HepG2 (cell line): ENCODE measurements around the gene INTS14. TPM values are rescaled to one million over a fixed set of nuclear protein-coding genes. Genes with fewer than 3 reads are reported as not detected.

Experiments used
- ATAC-seq: fragments of 200-7000 bp; cut with Tn5 transposase; 3 replicates; pipeline ENCODE4 v1.9.1; 2020; ENCODE audit warnings: mild to moderate bottlenecking, moderate library complexity
- BruUV-seq: library from RNA; stranded (reverse); fragments of 400-500 nt; replicated peaks from 2 replicates; lab custom pipeline; 2021; lab: Mats Ljungman, UMichigan
- CTCF ChIA-PET: fragments of 300-600 bp; formaldehyde crosslinking; extraction: SDS; loops from one replicate; lab custom pipeline; 2021; ENCODE audit warnings: low total read pairs, inconsistent platforms, low intra/inter-chr PET ratio; lab: Yijun Ruan, JAX
- POLR2A ChIA-PET: fragments of 350-600 bp; sonication (Branson Sonifier 250); formaldehyde crosslinking; loops from one replicate; lab custom pipeline; 2020; ENCODE audit warnings: antibody characterized with exemption, inconsistent platforms; lab: Yijun Ruan, JAX
- DNase-seq: peaks from one replicate; pipeline ENCODE4 v3.0.0-alpha.2; 2015; ENCODE audit warnings: low spot score
- FAIRE-seq: peaks from 3 replicates; lab custom pipeline; 2011; peaks lifted over from hg19 to GRCh38; lab: Jason Lieb, UNC
- H2AFZ ChIP-seq: one replicate; pipeline ENCODE4 v1.6.1; 2011; ENCODE audit warnings: low read length, inconsistent platforms
- H3K27ac ChIP-seq: fragments of 300-600 bp; 3 replicates; pipeline ENCODE4 v1.8.0; 2011; ENCODE audit warnings: mixed run types, mild to moderate bottlenecking, mixed read lengths, low read length, inconsistent platforms; ENCODE audit not compliant: insufficient read depth; ENCODE audit errors: extremely low read length
- H3K27me3 ChIP-seq, 2 experiments: fragments of 200-600 bp in 1 of 2; 2 replicates in 1 of 2; 3 replicates in 1 of 2; pipeline versions ENCODE4 v1.6.0 to v1.8.0; 2011; ENCODE audit warnings: low read length in 2 of 2, mild to moderate bottlenecking in 2 of 2, moderate library complexity in 2 of 2, inconsistent platforms in 1 of 2; ENCODE audit not compliant: insufficient read depth in 2 of 2, control insufficient read depth in 1 of 2
- H3K36me3 ChIP-seq, 2 experiments: fragments of 200-600 bp in 1 of 2; replicated peaks in 1 of 2; 2 replicates in 1 of 2; 3 replicates in 1 of 2; pipeline versions ENCODE4 v1.5.1 to v1.8.0; 2011; ENCODE audit warnings: low read length in 2 of 2, inconsistent platforms in 1 of 2; ENCODE audit not compliant: insufficient read depth in 2 of 2, control insufficient read depth in 1 of 2
- H3K4me1 ChIP-seq: 2 replicates; pipeline ENCODE4 v1.5.1; 2012; ENCODE audit warnings: low read length, inconsistent platforms; ENCODE audit not compliant: insufficient read depth
- H3K4me2 ChIP-seq: 2 replicates; pipeline ENCODE4 v1.6.0; 2011; ENCODE audit warnings: low read depth, low read length, inconsistent platforms
- H3K4me3 ChIP-seq, 3 experiments: fragments of 200-600 bp in 1 of 3; sonication (generic), shearing (Covaris generic) in 1 of 3; replicated peaks in 1 of 3; 2 replicates each; pipeline ENCODE4 v1.5.1; 2011 to 2016; ENCODE audit warnings: low read length in 3 of 3, inconsistent platforms in 2 of 3, low read depth in 2 of 3, mild to moderate bottlenecking in 2 of 3, control low read depth in 1 of 3, mixed read lengths in 1 of 3; ENCODE audit not compliant: insufficient read depth in 1 of 3
- H3K79me2 ChIP-seq: one replicate; pipeline ENCODE4 v1.6.1; 2011; ENCODE audit warnings: low read length, inconsistent platforms; ENCODE audit not compliant: insufficient read depth
- H3K9ac ChIP-seq: 2 replicates; pipeline ENCODE4 v1.6.0; 2011; ENCODE audit warnings: mild to moderate bottlenecking, low read depth, low read length, inconsistent platforms; ENCODE audit not compliant: insufficient read depth
- H3K9me3 ChIP-seq: 2 replicates; pipeline ENCODE4 v1.5.1; 2012; ENCODE audit warnings: mild to moderate bottlenecking, low read length
- H4K20me1 ChIP-seq: 2 replicates; pipeline ENCODE4 v1.6.0; 2011; ENCODE audit warnings: inconsistent platforms, mild to moderate bottlenecking, low read length, moderate library complexity; ENCODE audit not compliant: insufficient read depth
- FOXK1 ChIP-seq: sonication (generic); formaldehyde crosslinking; IDR thresholded peaks from 2 replicates; pipeline ENCODE4 v1.4.0; 2020; ENCODE audit warnings: low read depth, missing genetic modification reagents, borderline replicate concordance
- POLR2G ChIP-seq: fragments of 200-400 bp; formaldehyde crosslinking; IDR thresholded peaks from 2 replicates; pipeline ENCODE4 v1.6.1; 2018; ENCODE audit warnings: mild to moderate bottlenecking, low read depth, low read length, moderate library complexity
- RBM22 ChIP-seq: fragments of 200-400 bp; formaldehyde crosslinking; optimal IDR thresholded peaks from 2 replicates; pipeline ENCODE3; 2017; ENCODE audit warnings: mild to moderate bottlenecking, low read length, moderate library complexity
- ZEB1 ChIP-seq: IDR thresholded peaks from 2 replicates; pipeline ENCODE4 v1.6.1; 2012; ENCODE audit warnings: mild to moderate bottlenecking, low read depth, inconsistent platforms; ENCODE audit not compliant: insufficient replicate concordance
- ZNF121 ChIP-seq: sonication (generic); formaldehyde crosslinking; IDR thresholded peaks from 2 replicates; pipeline ENCODE4 v1.5.0; 2020; ENCODE audit warnings: mild to moderate bottlenecking, missing genetic modification reagents
- ZNF33B ChIP-seq: sonication (generic); formaldehyde crosslinking; IDR thresholded peaks from 2 replicates; pipeline ENCODE4 v1.5.1; 2020; ENCODE audit warnings: mild to moderate bottlenecking, missing genetic modification reagents
- ZNF781 ChIP-seq: sonication (generic); formaldehyde crosslinking; IDR thresholded peaks from 2 replicates; pipeline ENCODE4 v1.5.1; 2020; ENCODE audit warnings: borderline replicate concordance, mild to moderate bottlenecking, missing genetic modification reagents; ENCODE audit errors: not compliant biosample characterization
- ZNF839 ChIP-seq: sonication (generic); formaldehyde crosslinking; IDR thresholded peaks from 2 replicates; pipeline ENCODE4 v1.4.0; 2020; ENCODE audit warnings: missing genetic modification reagents, mild to moderate bottlenecking, borderline replicate concordance
- WGBS: methylation state at CpG from one replicate; pipeline ENCODE4 v1.1.6; 2017; ENCODE audit warnings: low lambda C conversion rate; 5-methylcytosine and 5-hydroxymethylcytosine counted together
- in situ Hi-C: cut with HindIII; loops from 2 replicates; pipeline ENCODE4 v1.10.0; 2017; ENCODE audit warnings: low pct_unique_long_range_greater_than_20kb; ENCODE audit not compliant: extremely low pct_ligation_motif_present
- intact Hi-C: fragments of 100-400 bp; cut with micrococcal nuclease; formaldehyde crosslinking; loops from one replicate; pipeline ENCODE4 v1.10.0; 2022; ENCODE audit not compliant: unreplicated experiment
- polyA plus RNA-seq, 8 experiments: library from polyadenylated mRNA; depleted of rRNA in 3 of 8; stranded (reverse) in 7 of 8; unstranded in 1 of 8; fragments of >200 nt; fragmentation: Illumina TruSeq in 4 of 8; extraction: Trizol in 4 of 8; gene quantifications; 2 replicates each; pipeline versions ENCODE4 v1.2.1 to v1.2.3, GENCODE V29; 2011 to 2016; ENCODE audit warnings: low read depth in 4 of 8, missing spikeins in 1 of 8, mixed read lengths in 1 of 8; ENCODE audit not compliant: insufficient read depth in 1 of 8
- total RNA-seq, 5 experiments: library from RNA; depleted of rRNA; stranded (reverse); fragments of >200 nt; fragmentation: Illumina TruSeq; extraction: Trizol; gene quantifications; 2 replicates each; pipeline ENCODE4 v1.2.3, GENCODE V29; 2016; ENCODE audit warnings: low read depth in 1 of 5

INTS14 gene
- total and polyA plus RNA-seq, 2 of the 13 experiments (the other 11 are each of a cell fraction or from before 2014, with no cell fraction given): 41.4 to 52.0 TPM

- no peak overlapping the region for H3K9ac ChIP-seq
- H3K27me3 ChIP-seq: no peaks in the 10 kb centered on the region
- TF ChIP-seq FOXK1 (CRISPR knock-in tag): no peak
- peak; percentile 2 for TF ChIP-seq RBM22
- no peak for TF ChIP-seq ZEB1
- WGBS: 95% methylated on average over 6 of the region's 6 CpGs
- H3K9me3 ChIP-seq: no peaks in the 10 kb centered on the region
- no peak overlapping the region for H3K27ac ChIP-seq
- H2AFZ ChIP-seq: no peak overlapping the region
- FAIRE-seq (no peak), DNase-seq (no peak), ATAC-seq (no peak)
- H3K4me3 ChIP-seq: no peak overlapping the region
- intact Hi-C loops (no loop called here), in situ Hi-C loops (no loop called here)
- H3K79me2 ChIP-seq: no peaks in the 10 kb centered on the region
- H4K20me1 ChIP-seq: no peaks in the 10 kb centered on the region
- H3K4me1 ChIP-seq: no peaks in the 10 kb centered on the region
- H3K36me3 ChIP-seq: peaks cover 19 to 81% of the 10 kb centered on the region in 2 experiments
- BruUV-seq: no TSS peak
- CTCF ChIA-PET: no interaction called here
- POLR2A ChIA-PET: no interaction called here
- no peak overlapping the region for H3K4me2 ChIP-seq
Measured at GRCh38 chr15:65561934-65562333, 49.0 kb downstream of the INTS14 start.

DNA sequence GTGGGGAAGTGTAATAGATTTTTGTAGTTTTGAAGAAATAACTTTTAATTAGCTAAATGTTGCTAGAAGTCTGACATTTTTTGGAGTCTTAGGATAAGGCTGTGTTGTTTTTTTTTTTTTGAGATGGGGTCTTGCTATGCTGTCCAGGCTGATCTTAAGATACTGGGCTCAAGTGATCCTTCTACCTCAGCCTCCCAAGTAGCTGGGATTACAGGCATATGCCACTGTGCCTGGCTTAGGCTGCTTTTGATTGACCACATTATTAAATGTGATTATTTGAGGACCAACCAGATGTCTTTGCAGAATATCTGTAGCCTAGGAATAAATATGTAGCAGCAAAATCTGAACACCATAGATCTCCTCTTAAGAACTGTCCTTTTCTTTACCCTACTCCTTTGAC, 51.0 kb downstream of the INTS14 start:
- no peak overlapping the region for H3K27ac ChIP-seq
- H3K9ac ChIP-seq: no peak overlapping the region
- FAIRE-seq: no peak
- no peak for ATAC-seq
- no peak for TF ChIP-seq ZNF839 (CRISPR knock-in tag)
- no peak for TF ChIP-seq ZNF33B (CRISPR knock-in tag)
- TF ChIP-seq POLR2G: no peak
- no peak for TF ChIP-seq ZNF781
- TF ChIP-seq ZNF121: peak; percentile 67; the same call in 1 of the 2 replicates
- BruUV-seq: no TSS peak
- H3K36me3 ChIP-seq: peaks cover 25 to 87% of the 10 kb centered on the region in 2 experiments
- H3K4me1 ChIP-seq: no peaks in the 10 kb centered on the region
- POLR2A ChIA-PET: no interaction called here
- no peaks in the 10 kb centered on the region for H3K9me3 ChIP-seq
- H3K27me3 ChIP-seq: no peaks in the 10 kb centered on the region
- no peaks in the 10 kb centered on the region for H4K20me1 ChIP-seq
- no peak overlapping the region for H2AFZ ChIP-seq
- CTCF ChIA-PET: no interaction called here
- intact Hi-C loops: no loop called here
- no peaks in the 10 kb centered on the region for H3K79me2 ChIP-seq
- in situ Hi-C loops: no loop called here
- no peak for DNase-seq
- no peak overlapping the region for H3K4me2 ChIP-seq
- H3K4me3 ChIP-seq: no peak overlapping the region
